ENCODE results near the gene STXBP4.

STXBP4 gene

GRCh38 chr17:55215711-55216110 lies 247.1 kb downstream of the STXBP4 start:
- TF ChIP-seq CTCF (IDR thresholded peaks at IDR 0.05) = no peak

GRCh38 chr17:55216888-55217287 lies 248.3 kb downstream of the STXBP4 start:
- TF ChIP-seq CTCF (IDR thresholded peaks at IDR 0.05) = no peak

- TF ChIP-seq CTCF (IDR thresholded peaks at IDR 0.05) = no peak
Observed at GRCh38 chr17:55219459-55219858, 250.9 kb downstream of the STXBP4 start.

- TF ChIP-seq CTCF (IDR thresholded peaks at IDR 0.05) = no peak
Observed at GRCh38 chr17:55219934-55220333, 251.4 kb downstream of the STXBP4 start.

All from LNCAP (cell line).